Activated gamma-delta T cell treated with Interleukin-2 at 50 U/mL for 16 hours (primary cell): ENCODE results near the gene TMTC3.
"Not testable (repeated sequence)": the region's sequence is repeated elsewhere in the genome, so short reads cannot be mapped to it uniquely, and the experiment has no call there.

ENCODE experiments used
- DNase-seq: peaks from one replicate; pipeline ENCODE4 v3.0.0-alpha.2; 2020

TMTC3 gene

DNA sequence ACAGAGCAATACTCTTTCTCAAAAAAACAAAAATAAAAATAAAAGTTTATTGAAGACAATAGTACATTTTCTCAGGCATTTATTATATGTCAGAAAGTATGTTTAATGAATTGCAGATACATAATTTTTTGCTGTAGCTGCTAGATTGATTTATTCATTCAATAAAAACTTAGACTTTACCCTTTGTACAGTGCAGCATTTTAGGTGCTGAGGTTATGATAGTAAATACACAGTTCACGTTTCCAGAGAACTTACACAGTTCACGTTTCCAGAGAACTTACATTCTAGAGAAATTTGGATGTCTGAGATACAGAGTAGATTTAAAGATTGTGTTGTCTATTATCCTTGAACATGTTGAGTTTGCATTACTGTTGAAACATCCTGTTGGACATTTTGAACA is 25.3 kb downstream of the TMTC3 start:
- no peak for DNase-seq

DNA sequence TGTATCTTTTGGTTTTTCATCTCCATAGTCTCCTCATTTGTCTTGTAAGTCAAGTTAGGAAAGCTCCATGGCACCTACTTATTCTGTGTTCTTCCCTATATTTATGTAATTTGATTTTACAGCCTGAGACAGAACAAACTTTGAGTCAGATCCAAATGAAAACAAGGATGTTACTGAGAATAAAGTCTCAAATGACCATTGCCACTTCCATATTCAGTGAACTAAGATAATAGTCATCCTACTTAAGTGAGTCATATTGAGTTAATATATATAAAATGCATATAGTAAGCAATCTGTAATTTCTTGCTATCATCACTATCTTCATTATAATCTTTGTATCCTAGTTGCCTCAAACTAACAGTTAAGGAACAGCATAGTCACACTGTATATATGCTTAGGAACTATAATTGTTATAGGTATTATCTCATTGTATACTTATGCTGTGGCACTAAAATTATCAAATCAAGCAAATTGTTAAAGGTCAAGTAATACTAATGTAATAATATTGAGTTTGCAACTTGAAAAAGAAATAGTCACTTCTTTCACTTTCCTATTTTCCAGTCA is 30.8 kb downstream of the TMTC3 start:
- no peak for DNase-seq

DNA sequence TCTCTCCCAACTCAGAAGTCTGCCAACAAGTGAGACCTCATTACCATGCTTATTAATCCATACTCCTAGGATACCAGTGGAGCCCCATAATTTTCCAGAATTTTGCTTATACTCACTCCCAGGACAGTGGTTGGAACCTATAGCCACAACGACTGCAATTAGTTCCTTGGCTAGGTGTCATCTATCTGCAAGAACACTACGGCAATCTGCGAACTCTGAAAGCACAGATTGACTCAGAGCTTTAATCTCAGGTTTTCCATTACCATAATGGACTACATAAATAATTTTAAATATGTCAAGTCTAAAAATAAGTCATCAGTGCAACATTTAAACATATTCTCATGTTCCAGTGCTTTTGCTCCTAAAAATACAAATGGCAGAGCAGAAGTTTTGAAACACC is 33.4 kb downstream of the TMTC3 start:
- no peak for DNase-seq

DNA sequence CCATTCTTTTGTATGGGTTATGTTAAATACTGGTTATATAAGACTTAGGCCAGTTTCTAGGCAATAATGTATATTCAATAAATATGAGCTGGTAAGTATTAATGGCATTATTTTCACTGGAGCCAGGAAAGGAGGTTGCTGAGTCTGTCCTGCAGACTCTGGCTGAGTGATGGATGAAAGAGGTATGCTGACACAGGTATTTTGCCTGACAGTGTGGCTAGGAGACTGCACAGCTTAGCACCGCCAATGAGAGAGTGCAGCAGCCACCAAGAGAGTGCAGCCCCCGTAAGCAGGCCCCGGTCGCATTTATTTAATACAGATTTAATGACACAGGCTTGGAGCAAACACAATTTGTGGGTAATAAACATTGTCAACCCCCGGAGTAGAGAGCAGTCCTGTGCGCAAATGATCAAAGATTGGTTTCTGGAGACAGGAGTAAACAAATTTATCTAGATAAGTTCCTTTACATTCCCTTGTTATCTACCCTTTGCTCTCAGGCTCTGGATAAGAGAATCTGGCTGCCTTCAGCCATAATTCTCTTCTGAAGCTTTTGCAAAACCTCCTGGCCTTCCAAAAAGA is 37.4 kb downstream of the TMTC3 start:
- no peak for DNase-seq

DNA sequence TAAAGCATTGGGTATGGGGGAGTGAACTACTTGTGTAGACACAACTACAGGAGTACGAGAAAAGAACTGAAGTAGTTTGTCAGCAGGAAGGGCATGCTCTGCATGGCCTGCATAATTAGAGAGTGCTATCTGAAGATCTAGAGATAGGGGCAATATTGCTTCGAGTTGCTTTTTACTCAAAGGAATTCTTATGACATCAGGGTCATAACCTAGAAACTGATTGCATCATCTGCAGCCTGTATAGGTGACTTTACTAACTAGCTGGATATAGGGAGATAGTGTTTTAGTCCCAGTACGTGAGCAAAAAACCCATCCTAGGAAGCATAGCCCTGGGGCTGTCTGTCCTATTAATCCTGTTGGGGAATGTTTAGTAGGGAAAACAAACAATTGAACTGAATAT is 39.8 kb downstream of the TMTC3 start:
- no peak for DNase-seq

DNA sequence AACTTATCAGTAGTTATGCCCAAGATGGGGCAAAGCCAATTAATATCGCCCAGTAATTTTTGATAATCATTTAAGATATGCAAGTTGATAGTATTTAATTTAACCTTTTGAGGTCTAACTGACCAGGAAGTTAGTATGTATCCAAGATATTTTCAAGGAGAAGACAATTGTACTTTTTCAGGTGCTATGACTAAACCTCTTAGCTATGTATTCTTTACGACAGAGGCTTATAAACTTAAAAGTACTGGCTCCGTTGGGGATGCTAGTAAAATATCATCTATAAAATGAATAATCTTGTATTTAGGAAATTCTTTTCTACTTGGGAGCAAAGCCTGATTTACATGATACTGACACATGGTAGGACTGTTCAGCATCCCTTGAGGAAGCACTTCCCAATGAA is 40.3 kb downstream of the TMTC3 start:
- DNase-seq: no peak

DNA sequence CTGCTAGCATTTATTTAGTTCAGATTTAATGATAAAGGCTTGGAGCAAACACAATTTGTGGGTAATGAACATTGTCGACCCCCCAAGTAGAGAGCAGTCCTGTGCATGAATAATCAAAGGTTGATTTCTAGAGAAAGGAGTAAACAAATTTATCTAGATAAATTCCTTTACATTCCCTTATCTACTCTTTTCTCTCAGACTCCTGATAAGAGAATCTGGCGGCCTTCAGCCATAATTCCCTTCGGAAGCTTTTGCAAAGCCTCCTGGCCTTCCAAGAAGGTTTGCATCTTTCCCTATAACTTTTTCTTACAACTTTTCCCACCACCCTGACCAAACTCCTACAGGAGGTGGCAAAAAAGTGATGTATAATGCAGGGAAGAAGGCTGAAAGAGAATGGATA is 42.1 kb downstream of the TMTC3 start:
- DNase-seq: no peak

DNA sequence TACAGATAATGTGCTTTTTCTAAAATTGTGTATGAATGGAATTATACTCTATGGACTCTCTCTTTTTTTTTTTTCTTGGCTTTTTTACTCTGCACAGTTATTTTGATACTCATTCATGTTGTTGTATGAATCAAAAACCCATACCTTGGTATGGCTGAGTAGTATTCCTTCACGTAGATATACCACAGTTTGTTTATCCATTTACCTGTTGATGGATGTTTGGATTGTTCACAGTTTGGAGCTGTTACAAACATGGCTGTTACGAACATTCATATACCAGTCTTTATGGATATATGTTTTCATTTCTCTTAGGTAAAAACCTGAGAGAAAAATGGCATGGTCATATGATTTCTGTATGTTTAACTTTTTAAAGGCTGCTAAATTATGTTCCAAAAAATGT is 43.2 kb downstream of the TMTC3 start:
- DNase-seq: no peak

DNA sequence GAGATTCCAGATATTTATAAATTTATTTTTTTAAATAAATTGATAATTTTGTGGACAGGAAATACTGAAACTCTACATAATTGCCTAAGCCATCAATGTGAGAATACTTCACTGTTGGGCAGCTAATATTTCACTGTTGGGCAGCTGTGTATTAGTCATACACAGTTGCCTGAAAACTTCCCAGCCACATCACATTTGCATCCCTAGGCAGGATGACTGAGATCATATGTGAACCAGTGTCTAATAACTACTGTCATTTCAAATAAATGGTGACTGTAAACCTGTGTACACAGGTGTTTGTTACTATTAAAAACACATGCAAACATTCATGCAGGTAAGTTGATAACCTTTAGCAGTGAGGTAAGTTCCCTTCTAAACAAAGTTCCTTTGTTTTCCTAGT is 43.9 kb downstream of the TMTC3 start:
- DNase-seq: no peak

DNA sequence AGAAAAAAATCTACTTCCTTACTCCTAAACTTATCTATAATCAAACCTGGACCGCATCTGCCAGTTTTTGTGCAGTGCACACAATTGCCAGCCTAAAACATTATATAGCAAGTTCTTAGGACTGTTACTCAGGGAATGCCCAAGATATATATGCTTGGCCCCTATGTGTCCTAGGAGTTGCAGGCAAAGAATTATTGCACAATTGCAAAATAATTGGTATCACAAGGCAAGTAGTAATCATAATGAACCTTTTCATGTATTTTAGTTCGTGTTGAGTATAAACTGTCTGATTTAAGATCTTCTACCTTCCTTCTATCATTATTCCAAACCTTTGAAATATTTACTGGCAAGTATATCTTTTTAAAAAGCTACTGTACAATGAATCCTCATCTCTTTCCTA is 45.5 kb downstream of the TMTC3 start:
- DNase-seq: no peak

DNA sequence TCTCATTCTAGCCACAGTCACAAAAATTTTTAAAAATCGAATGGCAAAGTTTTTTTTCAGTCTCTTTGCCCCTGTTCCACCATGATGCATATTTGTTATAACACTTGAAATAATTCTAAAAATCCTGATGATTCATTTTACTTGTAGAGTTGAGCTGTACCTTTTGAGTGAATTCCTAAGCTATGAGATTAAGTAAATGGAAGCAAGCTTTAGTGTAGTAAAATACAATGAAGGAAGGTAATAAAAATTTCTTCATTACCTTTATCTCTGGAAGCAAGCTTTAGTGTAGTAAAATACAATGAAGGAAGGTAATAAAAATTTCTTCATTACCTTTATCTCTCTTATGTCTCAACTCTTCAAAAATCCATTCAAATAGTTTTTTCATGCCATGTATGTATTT is 46.1 kb downstream of the TMTC3 start:
- DNase-seq: no peak

DNA sequence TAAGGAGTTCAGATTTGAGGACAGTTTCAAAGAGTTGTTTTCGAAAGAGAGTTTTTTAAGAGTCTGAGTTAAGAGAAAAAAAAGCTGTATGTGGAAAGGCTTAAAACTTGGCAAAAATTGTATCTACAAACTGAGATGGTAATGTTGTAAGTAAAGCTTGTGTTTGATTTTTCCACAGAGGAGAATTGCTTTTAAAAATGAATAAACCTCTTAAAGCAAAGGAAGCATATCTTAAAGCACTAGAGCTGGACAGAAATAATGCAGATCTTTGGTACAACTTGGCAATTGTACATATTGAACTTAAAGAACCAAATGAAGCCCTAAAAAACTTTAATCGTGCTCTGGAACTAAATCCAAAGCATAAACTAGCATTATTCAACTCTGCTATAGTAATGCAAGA is 50.3 kb downstream of the TMTC3 start:
- no peak for DNase-seq

DNA sequence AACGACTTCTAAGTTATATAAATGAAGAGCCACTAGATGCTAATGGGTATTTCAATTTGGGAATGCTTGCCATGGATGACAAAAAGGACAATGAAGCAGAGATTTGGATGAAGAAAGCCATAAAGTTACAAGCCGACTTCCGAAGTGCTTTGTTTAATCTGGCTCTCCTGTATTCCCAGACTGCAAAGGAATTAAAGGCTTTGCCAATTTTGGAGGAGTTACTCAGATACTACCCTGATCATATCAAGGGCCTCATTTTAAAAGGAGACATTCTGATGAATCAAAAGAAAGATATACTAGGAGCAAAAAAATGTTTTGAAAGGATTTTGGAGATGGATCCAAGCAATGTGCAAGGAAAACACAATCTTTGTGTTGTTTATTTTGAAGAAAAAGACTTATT is 52.8 kb downstream of the TMTC3 start:
- no peak for DNase-seq

DNA sequence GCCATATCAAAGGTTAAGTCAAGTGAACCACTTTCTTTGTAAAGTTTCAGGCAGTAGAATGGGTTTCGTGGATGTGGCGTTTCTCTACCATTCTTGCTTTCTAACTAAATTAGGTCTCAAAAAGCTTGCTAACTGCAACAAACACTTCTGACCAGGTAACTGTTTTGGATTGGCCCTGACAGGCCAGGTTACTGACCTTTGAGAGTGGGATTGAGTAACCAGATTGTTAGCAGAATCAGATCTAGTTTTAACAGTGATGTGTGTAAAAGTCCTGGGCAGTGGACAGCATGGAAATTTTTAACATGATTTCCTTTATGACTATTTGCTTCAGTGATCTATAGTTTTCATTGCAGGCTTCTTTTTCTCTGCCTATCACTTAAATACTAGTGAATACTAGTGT is 57.9 kb downstream of the TMTC3 start:
- no peak for DNase-seq

DNA sequence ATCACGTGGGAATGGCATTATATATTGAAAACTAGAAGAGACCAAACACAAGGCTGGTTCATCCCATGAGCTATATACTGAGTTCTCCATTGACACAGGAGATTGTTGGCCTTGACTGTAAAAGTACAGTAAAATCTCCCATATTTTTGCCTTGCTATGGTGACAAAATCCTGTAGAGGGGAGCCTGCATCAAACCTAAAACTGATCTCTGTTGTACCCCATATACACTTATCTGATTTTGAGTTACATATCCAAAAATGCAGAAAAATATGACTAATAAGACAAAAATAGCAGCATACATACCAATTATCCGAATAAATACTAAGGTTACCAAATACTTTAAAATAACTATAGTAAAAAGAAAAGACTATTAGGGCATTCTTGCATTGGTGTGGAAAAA is 60.4 kb downstream of the TMTC3 start:
- DNase-seq: no peak

DNA sequence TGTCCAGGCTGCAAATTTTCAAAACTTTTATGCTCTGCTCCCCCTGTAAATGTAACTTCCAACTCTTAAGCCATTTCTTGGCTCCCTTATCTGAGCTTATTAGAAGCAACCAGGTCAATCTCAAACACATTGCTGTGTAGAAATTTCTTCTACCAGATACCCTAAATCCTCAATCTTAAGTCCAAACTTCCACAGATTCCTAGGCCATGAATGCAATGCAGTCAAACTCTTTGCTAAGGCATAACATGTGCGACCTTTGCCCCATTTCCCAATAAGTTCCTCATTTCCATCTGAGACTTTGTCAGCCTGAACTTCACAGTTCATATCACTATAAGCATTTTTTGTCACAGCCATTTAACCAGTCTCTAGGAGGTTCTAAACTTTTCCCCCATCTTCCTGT is 64.5 kb downstream of the TMTC3 start:
- no peak for DNase-seq

DNA sequence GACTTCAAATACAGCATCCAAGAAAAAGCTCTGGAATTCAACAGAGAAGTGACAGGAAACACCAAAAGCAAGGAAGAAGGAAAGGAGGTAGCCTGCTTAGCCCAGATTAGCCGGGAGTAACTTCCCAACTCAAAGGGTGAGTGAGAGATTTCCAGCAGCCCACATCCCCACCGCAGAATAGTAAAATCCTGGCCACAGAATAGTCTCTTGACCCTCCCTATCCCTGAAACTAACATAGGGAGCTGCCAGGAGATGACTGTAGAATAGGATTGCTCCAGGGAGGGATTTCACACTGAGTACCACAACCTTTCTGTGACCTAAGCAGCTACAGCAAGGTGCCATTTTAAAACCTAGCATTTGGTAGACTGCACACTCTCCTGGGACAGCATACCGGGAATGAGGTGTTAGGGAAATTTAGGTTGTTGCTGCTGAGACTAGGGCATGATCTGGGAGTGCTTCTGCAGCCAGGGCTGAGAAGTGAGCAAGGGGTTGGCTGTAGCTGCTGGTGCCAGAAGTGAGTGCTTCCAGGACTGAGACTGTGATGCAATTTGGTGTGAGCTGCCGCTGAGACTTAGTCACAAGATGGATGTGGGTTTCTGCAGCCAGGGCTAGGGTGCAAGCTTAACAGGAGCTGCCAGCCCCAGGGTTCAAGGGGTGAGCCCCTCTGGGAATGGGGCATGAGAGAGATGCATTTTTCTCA is 66.0 kb downstream of the TMTC3 start:
- DNase-seq: no peak

DNA sequence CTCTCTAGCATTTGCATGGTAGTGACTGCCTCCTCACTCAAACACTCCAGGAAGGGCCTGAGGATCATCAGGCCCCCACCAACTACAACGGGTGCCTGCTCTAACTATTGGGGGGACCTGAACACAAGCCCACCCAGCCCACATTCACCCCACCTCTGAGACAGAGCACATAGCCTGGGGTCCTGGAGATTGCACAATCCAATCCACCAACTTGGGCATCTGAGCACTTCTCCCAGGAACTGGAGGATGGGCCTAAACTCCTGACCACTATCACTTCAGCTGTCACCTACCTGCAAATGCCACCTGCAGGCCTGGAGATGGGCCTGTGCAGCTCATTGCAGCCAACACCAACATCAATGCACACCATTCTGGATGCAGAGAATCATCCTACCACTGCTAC is 66.6 kb downstream of the TMTC3 start:
- DNase-seq: no peak

DNA sequence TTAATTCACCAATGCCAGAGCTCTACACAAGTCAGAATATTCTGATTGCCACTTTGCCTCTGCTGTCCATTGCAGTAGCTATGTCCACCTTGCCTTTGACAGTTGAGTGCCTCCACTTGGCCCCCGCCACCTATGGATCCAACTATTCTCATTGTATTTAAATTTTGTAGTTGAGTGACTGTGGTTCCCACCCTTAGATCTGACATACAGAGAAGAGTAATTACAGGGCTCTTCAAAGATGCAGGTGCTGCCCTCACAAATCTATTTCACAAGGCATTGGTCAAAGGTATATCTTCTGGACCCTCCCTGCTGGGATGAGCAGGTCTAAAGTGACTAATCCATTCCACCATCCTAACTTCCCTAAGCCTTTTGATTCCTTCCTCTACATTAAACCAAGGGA is 68.2 kb downstream of the TMTC3 start:
- DNase-seq: not testable (repeated sequence)

DNA sequence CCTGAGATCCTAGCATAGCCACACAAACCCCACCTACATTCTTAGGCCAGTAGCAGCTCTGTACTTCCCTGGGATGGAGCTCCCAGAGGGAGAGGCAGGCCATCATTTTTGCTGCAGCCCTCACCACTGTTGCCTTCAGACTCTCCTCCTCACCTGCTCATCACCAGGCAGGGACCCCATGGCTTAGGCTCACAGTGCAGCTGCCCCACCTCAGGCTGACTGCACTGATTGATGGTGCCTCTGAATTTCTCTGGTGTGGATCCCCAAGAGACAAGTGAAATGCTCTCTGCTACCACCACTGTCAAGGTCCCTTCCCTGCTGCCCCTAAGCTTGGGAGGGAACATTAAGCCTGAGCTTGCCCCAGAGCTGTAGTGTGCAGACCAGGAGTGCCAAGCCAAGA is 76.2 kb downstream of the TMTC3 start:
- no peak for DNase-seq

DNA sequence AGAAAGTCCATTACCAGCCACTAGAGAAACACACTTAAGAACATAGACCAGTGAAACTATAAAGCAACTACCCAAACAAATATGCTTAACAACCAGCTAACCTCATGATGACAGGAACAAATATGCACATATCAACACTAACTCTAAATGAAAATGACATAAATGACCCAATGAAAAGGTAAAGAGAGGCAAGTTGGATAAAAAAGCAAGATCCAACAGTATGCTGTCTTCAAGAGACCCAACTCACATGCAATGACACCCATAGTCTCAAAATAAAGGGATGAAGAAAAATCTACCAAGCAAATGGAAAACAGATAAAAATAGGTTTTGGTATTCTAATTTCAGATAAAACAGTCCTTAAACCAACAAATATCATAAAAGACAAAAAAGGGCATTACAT is 77.8 kb downstream of the TMTC3 start:
- DNase-seq: no peak

DNA sequence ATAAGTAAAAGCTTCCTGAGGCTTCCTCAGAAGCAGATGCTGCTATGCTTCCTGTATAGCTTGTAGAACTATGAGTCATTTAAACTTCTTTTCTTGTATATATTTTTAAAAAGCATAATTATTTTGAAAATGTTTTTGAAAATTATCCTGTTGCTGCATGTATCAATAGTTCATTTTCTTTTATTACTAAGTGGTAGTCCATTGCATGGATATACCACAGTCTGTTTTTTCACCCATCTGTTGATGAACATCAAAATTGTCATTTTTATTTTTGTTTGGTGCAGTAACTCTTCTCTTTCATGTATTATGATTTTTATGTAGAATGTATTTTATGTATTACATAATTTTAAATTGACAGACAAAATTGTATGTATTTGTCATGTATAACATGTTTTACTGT is 81.4 kb downstream of the TMTC3 start:
- DNase-seq: no peak

DNA sequence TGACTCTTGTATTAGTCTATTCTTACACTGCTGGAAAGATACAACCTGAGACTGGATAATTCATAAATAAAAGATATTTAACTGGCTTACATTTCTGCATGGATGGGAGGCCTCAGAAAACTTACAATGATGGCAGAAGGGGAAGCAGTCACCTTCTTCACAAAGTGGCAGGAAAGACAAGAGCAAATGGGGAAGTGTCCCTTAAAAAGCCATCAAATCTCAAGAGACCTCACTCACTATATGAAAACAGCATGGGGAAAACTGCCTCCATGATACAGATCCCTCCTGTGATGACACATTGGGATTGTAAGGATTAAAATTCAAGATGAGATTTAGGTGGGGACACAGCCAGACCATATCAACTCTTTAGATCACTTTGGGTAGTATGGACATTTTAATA is 83.7 kb downstream of the TMTC3 start:
- DNase-seq: no peak

DNA sequence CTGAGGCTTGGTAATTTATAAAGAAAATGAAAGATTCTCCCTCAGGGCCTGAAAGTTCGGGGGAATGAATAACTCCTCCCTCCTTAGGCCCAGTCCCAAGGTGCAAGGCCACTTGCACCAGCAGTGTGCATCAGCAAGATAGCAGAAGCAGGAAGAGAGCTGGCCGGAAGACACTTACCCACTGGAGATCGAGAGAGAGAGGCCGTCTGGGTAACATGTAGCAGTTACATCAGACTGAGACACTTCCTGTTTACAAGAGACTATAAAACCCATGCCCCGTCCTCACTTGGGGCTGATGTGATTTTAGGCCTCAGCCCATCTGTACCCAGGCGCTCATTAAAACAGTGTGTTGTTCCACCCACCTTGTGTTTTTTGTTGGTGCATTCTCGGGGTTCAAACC is 85.2 kb downstream of the TMTC3 start:
- DNase-seq: no peak

DNA sequence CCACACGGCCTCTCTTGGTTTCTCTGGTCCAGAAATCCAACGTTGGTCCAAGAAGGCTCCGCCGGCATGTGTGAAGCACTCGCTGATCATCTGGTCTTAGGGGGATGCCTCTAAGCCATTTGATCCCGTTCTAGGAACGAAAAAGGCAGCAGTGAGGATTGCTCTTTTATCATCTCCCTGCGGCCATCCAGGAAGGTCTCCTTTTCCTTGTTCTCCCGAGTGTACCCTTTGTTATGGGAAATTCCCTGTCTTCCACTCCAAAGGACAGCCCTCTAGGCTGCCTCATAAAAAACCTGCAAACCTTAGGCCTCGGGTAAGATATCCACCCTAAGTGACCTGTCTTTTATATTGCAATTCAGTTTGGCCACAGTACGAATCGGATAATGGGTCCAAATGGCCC is 85.8 kb downstream of the TMTC3 start:
- no peak for DNase-seq
